ENCODE results near the gene GLS2.
"Not testable (repeated sequence)": the region's sequence is repeated elsewhere in the genome, so short reads cannot be mapped to it uniquely, and the experiment has no call there.

Gene GLS2

DNA sequence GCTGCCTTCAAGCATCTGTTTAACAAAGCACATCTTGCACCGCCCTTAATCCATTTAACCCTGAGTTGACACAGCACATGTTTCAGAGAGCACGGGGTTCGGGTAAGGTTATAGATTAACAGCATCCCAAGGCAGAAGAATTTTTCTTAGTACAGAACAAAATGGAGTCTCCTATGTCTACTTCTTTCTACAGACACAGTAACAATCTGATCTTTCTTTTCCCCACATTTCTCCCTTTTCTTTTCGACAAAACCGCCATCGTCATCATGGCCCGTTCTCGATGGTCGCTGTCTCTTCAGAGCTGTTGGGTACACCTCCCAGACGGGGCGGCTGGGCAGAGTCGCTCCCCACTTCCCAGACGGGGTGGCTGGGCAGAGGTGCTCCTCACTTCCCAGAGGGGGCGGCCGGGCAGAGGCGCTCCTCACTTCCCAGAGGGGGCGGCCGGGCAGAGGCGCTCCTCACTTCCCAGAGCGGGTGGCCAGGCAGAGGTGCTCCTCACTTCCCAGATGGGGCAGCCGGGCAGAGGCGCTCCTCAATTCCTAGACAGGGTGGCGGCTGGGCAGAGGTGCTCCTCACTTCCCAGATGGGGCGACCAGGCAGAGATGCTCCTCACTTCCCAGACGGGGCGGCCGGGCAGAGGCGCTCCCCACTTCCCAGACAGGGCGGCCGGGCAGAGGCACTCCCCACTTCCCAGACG, 5.6 kb upstream of the GLS2 start:
- not testable (repeated sequence) for DNase-seq (ENCODE audit: low read depth in 3 of 3, low spot score in 1 of 3)

DNA sequence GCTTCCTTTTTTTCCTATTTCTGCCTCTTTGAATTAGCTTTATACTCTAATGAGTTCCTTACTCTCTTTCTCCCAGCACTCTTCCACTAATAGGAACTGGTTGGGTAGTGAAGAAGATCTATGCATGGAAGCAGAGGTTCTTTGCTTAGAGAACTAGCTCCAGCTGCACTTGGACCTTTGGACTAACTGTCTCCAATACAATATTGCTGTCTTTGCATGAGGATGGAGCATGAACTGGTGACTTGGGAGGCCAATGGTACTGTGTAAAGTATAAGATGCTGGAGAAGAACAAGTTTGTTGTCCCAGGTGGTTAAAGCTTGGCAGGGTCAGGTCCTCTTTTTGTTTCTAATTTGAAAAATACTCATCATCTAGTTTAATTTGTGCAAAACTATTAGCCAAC, 2.4 kb upstream of the GLS2 start:
- no peak for DNase-seq (ENCODE audit: low read depth in 3 of 3, low spot score in 1 of 3)

DNA sequence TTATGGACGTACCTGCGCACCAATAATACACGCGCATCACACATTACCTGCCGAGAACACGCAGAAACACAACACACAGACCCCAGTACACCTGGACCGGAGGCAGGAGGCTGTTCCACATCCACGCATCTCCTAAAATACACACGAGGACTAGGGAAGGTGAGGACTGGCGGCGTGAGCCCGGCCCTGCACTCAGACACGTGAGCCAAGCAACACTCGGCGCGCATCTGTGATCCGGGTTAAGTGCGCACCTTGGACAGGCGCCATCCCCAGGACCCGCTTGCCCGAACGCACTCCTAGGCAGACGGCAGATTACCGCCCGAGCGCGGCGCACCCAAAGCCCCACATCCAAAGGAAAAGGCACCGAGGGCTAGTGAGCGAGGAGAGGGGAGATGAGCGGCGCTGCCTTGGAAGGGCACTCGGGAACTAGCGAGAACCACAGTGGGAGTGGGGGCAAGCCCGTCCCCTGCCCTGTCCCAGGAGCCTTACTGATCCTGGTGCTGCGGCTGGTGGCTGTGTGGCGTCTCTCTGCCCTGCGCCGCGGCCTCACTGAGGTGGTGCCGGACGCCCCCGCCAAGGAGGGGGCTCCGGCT, 417 bp downstream of the GLS2 start:
- DNase-seq (ENCODE audit: low read depth in 3 of 3, low spot score in 1 of 3) = no peak

DNA sequence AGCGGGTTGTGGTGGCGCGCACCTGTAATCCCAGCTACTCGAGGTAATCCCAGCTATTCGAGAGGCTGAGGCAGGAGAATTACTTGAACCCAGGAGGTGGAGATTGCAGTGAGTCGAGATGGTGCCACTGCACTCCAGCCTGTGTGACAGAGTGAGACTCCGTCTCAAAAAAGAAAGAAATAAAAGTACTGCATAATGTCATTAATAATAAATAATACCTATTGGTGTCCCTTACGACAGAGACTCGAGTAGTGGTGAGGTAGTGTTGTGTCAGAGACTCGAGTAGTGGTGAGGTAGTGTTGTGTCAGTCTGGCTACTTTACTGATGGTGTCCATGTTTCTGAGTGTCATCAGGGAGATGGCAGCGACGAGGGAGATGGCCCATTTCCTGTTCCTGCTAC, 1.3 kb downstream of the GLS2 start:
- no peak for DNase-seq (ENCODE audit: low read depth in 3 of 3, low spot score in 1 of 3)

DNA sequence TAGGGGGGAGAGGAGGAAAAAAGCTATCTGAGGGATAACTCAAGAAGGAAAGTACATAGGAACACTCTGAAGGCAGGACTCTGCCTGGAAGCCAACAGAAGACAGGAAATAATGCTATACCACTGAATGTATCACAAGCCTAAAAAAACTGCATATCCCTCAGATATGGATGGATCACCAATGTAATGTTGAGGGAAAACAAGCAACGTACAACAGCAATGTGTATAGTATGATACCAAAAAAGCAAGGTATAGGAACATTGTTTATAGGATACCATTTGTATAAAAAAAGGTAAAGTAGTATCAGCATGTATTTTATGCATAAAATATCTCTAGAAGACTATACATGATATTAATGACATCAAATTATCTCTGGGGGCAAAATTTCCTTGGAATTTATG, 3.4 kb downstream of the GLS2 start:
- no peak for DNase-seq (ENCODE audit: low read depth in 3 of 3, low spot score in 1 of 3)

DNA sequence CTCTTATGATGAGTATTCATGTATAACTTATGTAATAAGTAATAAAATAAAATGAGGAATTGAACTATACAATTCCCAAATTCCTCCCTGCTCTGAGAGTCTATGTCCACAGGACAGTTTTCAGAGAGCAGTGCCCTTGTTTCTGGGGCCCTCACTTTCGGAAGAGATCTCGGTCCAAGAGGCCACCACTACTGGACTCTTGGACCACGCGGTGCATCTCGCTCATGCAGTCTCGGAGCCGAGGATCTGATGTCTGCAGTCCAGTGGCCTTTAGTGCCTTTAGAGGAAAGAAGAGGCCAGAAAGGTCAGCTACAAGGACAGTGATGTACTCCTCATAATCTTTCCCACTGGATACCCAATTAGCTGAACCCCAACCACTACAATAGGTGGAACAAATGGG, 8.3 kb downstream of the GLS2 start:
- DNase-seq (ENCODE audit: low read depth in 3 of 3, low spot score in 1 of 3) = no peak

DNA sequence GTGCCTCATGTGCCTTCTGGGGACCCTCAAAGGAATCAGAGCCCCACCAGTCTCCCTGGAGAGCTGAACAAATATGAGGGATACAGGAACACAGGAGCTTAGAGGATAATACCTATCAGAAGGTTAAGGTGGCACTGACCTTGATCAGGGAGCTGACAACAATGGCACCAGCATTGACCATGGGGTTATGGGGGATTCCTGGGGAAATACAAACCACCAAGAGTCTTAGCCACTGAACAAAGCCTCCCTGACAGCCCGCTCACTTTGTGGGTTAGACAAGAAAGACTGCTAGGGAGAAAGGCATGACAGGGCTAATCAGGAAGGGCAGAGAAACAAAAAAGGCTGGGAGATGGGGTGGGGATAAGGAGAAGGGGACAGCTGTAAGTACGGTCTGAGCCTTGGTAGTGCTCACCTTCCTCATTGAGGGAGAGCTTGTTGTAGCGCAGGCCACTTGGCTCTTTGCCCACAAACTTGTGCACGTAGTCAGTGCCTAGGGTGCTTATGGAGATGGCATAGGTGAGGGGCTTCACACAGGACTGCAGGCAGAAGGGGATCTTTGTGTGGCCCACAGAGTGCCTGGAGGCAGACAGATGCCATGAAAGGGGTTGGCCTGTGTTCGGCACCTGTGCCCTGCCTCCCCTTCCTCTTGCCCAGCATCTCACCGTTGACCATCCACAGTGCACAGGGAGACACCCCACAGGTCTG, 10.3 kb downstream of the GLS2 start:
- DNase-seq (ENCODE audit: low read depth in 3 of 3, low spot score in 1 of 3) = no peak

DNA sequence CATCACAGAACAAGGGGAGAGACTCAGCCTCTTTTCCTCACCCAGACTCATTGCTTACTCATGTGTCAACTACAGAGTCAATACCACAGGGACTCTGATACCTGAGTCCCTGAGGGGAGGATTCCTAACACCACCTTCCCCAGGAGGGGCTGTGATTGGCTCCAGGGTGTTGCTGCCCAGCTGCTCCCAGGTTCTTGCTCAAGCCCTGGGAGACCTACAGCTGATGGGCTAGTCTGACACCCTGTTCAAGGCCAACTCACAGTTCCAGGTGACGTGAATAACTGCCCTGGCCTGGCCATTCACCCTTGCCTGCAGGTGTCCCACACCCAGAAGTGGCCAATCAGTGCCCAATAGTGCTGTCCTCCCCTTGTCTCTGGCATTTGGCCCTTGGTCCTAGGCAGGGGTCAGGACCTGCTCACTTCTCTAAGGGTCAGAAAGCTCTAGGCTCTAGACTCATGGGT, 11.0 kb downstream of the GLS2 start:
- DNase-seq (ENCODE audit: low read depth in 3 of 3, low spot score in 1 of 3) = no peak

DNA sequence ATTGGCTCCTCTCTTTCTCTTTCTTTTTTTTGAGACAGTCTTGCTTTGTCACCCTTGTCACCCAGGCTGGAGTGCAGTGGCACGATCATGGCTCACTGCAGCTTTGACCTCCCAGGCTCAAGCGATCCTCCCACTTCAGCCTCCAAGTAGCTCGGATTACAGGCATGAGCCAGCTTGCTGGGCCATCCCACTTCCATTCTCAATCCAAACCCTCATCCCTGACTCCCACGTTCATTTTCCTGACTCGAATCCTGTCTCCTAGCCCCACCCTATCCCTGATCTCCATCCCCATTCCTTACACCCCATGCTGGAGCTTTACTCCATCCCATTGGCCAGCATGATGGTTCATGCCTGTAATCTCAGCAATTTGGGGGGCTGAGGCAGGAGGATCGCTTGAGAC, 11.8 kb downstream of the GLS2 start:
- no peak for DNase-seq (ENCODE audit: low read depth in 3 of 3, low spot score in 1 of 3)

DNA sequence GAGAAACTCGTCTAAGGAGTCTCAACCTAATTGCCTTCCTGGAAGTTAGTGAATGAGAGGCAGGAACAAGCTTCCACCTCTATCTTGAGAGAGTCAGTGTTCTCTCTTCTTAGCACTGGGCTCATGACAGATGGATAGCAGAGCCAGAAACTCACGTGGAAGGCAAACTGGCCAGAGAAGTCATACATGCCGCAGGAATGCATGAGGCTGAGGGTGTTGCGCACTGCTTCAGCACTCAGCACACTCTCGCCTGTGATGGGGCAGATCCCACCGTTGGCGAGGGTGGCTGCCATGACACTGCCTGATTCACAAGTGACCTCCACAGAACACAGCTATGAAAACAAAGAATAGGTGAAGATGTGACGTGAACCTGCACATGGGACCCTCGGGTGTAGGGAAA, 13.6 kb downstream of the GLS2 start:
- DNase-seq (ENCODE audit: low read depth in 3 of 3, low spot score in 1 of 3) = no peak

DNA sequence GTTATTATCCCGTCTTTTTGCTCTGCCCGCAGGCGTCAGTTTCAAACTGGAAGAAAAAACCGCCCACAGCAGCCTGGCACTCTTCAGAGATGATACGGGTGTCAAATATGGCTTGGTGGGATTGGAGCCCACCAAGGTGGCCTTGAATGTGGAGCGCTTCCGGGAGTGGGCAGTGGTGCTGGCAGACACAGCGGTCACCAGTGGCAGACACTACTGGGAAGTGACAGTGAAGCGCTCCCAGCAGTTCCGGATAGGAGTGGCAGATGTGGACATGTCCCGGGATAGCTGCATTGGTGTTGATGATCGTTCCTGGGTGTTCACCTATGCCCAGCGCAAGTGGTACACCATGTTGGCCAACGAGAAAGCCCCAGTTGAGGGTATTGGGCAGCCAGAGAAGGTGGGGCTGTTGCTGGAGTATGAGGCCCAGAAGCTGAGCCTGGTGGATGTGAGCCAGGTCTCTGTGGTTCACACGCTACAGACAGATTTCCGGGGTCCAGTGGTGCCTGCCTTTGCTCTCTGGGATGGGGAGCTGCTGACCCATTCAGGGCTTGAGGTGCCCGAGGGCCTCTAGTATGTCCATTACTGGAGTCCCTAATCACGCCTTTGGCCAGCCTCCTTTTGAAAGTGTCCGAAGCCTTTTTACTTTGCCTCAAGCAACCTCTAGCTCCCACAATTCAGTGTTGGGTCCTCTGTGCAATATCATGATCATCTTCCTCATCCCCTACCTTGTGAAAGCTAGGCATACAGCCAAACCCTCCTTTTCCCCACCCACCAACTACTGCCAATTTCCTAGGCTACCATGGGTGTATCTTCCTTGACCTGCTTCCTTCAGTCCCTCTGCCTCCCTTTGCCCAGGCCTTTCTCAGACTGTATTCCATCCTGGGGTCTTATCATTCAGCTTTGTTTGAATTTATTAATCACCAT, 18.7 kb downstream of the GLS2 start:
- no peak for DNase-seq (ENCODE audit: low read depth in 3 of 3, low spot score in 1 of 3)

DNA sequence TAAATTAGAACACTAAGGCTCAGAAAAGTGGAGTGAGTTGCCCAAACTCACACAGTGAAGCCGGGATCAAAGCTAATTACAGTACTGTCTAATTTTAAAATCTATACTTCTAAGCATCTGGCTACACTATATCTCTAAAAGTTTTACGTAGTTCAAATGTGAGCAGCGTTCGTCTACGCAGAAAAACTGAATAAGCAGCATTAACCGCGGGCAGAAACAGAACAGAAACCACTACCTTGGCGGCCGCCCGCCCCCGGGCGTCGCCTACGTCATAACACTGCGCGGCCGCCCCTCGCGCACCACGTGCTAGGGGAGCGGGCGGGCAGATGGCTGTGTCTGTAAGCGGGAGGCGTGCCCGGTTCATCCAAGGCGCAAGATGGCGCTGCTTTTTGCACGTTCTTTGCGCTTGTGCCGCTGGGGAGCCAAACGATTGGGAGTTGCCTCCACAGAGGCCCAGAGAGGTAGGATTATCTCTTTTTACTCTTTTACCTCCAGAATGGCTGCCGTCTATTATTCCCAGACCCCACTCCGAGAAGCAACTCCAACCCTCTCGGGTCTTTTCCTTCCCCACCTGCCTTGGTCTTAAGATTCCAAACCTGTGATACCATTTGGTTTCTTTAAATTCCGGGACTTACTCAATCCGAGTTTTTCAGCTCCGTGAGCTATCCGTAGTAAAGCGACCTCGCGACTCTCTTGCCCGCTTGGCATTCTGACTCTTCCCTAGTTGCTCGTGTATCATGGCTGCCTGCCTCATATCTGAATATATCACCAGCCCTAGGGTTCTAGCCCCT, 19.6 kb downstream of the GLS2 start, which contains the start of gene SPRYD4:
Gene SPRYD4, plus strand, starts transcription at position 363 of the 791 bp plus-strand sequence. Its CDS starts 14 bp downstream, at position 377.
- peak; percentile 81 to 89 (median 88) for DNase-seq (ENCODE audit: low read depth in 3 of 3, low spot score in 1 of 3)

DNA sequence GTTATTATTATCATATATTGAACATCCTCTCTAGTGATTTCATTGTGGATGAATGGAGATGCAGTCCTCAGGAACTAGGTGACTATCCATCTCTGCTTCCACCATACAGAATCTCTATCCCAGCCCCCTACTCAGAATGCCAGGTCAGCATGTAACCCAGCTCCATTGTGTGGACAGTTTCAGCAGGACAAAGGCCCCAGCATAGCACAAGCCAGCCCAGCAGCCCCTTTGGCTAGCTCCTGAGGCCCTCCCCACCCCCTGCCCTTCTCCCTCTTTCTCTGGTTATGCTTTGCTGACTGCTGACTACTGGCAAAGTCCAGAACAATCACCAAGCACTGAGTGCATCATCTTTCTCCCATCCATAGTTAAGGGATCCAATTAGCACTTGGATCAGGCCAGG, 25.4 kb downstream of the GLS2 start:
- DNase-seq (ENCODE audit: low read depth in 3 of 3, low spot score in 1 of 3) = no peak

DNA sequence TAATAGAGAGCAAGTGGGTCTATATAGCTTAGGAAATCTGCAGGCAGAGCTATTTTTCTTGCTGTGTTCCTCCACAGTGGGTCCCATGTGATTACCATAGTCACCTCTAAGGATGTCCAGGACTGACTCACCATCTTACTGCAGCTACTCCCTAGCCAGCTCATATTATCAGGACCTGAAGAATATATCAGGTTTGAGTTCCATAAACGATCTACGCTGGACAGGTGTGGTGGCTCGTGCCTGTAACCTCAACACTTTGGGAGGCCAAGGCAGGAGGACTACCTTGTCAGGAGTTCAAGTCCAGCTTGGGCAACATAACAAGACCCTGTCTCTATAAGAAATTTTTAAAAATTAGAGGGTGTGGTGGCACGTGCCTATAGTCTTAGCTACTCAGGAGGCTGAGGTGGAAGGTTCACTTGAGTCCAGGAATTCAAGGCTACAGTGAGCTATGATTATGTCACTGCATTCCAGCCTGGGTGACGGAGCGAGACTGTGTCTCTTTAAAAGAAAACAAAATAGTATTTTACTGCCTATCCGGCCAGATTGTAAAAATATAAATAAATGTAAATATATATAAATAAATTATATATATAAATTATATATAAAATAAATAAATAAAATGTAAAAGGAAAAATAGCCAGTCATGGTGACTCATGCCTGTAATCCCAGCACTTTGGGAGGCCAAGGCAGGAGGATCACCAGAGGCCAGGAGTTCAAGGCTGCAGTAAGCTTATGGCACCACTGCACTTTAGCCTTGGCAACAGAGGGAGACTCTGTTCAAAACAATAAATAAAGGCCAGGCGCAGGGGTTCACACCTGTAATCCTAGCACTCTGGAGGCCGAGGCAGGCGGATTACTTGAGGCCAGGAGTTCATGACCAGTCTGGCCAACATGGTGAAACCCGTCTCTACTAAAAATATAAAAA, 26.5 kb downstream of the GLS2 start:
- DNase-seq (ENCODE audit: low read depth in 3 of 3, low spot score in 1 of 3) = no peak

DNA sequence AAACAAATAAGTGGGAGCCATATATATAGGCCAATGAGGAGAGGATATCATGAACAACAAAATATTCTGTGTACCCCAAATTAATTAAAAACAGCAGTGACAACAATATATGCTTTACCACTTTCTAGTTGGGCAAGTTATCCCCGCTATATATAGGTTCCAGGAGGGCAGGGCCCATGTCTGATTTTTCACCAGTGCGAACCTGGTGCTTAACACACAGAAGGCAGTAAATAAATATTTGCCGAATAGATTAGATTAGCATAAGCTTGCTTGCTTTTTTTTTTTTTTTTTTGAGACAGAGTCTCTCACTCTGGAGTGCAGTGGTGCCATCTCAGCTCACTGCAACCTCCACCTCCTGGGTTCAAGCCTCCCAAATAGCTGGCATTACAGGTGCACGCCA, 30.1 kb downstream of the GLS2 start:
- no peak for DNase-seq (ENCODE audit: low read depth in 3 of 3, low spot score in 1 of 3)

DNA sequence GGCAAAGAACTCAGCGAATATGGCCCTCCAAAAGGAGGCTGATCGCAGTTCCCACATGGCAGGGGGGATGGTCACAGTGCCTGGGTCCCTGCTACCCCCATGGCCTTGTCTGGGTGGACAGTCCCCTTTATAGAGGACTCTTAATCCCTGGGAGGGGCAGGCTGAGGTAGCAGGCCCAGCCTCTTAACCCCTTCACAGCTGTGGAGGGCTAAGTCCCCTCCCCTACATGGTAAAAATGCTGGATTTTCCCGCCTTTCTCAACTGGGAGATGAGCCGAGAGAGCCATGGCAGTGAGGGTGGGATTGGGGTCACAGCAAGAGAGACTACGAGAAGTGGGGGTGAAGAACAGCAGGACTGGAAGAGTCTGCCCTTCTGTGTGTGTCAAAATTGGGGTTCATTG, 33.4 kb downstream of the GLS2 start, which contains the start of gene MIP:
Gene MIP, minus strand, starts transcription at position 101 of the 400 bp plus-strand sequence. Its CDS starts 44 bp downstream, at position 57.
- DNase-seq (ENCODE audit: low read depth in 3 of 3, low spot score in 1 of 3) = no peak

DNA sequence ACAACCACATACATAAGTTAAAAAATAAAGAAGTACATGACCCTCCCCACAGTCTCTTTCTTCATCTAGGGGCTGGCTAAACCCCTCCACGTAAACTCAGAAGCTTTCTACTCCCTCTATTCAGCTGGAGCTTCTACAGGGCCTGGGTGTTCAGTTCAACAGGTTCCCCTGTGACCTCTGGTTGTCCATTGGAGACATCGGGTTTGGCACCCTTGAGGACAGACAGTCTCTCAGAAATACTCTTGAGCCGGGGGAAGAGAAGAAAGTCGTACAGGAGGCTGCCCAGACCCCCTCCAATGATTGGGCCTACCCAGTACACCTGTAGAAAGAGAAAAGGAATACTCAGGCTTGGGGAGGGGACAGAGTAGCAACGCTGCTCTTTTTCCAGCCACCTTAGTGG, 36.8 kb downstream of the GLS2 start:
- no peak for DNase-seq (ENCODE audit: low read depth in 3 of 3, low spot score in 1 of 3)

DNA sequence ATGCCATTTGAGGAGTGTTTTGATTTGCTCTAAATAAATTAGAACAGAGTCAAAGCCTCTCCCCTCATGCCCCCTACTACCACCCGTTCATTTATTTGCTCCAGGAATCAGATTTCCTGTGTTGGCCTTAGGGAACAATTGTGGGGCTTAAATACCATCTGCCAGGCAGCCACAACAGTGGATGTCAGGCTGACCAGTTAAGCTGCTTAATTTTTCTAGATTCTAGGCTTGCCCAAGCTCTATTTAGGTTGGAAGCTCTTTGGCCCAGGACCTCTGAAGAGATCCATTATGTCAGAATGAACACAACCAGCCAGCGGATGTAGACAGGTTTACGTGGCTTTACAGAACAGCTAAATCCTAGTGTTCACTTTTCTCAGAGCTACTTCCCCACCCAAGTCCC, 37.7 kb downstream of the GLS2 start:
- DNase-seq (ENCODE audit: low read depth in 3 of 3, low spot score in 1 of 3) = no peak

DNA sequence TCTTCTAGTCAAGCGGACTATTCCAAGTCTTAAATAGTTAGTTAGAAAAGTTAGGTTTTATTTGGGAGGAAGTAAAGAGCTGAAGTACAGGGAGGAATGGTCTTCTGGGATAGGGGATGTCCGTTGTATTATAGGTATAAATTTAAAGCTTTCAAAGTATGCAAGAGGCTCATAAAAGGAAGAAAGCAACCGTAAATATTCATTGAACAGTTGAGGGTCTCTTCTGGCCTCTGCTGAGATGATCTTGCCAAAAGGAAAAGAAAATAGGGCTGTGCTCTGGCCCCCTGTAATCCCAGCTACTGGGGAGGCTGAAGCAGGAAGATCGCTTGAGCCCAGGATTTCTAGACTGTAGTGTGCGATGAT, 38.4 kb downstream of the GLS2 start:
- DNase-seq (ENCODE audit: low read depth in 3 of 3, low spot score in 1 of 3) = no peak

Data from stimulated activated CD4-positive, alpha-beta T cell treated with anti-CD3 and anti-CD28 coated beads, TNF-alpha, amount 100 ng/mL, for 1 hour (primary cell).